Heart right ventricle (tissue), 16 donors: ENCODE results near the gene PTPN20. TPM values are rescaled to one million over a fixed set of nuclear protein-coding genes. Genes with fewer than 3 reads are reported as not detected.

Experiments
- ATAC-seq, 8 donors: fragments of 200-7000 bp; cut with Tn5 transposase; one replicate each; pipeline ENCODE4 v1.9.1; 2020; ENCODE audit warnings: mild to moderate bottlenecking in 8 of 8, moderate library complexity in 8 of 8, moderate number of reproducible peaks in 1 of 8
- DNase-seq, 2 donors: peaks; one replicate each; pipeline ENCODE4 v3.0.0-alpha.2; 2020
- H3K27ac ChIP-seq, 10 donors: fragments of 200-600 bp; sonication (generic) in 2 of 10; one replicate each; pipeline versions ENCODE4 v1.5.0 to v1.8.0; 2020 to 2022; ENCODE audit warnings: mild to moderate bottlenecking in 3 of 10
- H3K27me3 ChIP-seq, 7 donors: fragments of 200-600 bp; one replicate each; pipeline ENCODE4 v1.8.0; 2021 to 2022; ENCODE audit warnings: mild to moderate bottlenecking in 2 of 7
- H3K36me3 ChIP-seq, 9 donors: fragments of 200-600 bp; sonication (generic) in 1 of 9; one replicate each; pipeline versions ENCODE4 v1.5.0 to v1.8.0; 2020 to 2022; ENCODE audit warnings: mild to moderate bottlenecking in 2 of 9
- H3K4me1 ChIP-seq, 9 donors: fragments of 200-600 bp; sonication (generic) in 1 of 9; one replicate each; pipeline versions ENCODE4 v1.5.0 to v1.8.0; 2020 to 2022; ENCODE audit warnings: mild to moderate bottlenecking in 4 of 9
- H3K4me3 ChIP-seq, 10 donors: fragments of 200-600 bp; sonication (generic) in 2 of 10; one replicate each; pipeline versions ENCODE4 v1.5.0 to v1.8.0; 2020 to 2022; ENCODE audit warnings: mild to moderate bottlenecking in 7 of 10, moderate library complexity in 2 of 10
- H3K9me3 ChIP-seq, 11 donors: fragments of 200-600 bp in 10 of 11; sonication (generic) in 2 of 11; one replicate each; pipeline versions ENCODE4 v1.5.0 to v1.8.0; 2013 to 2022; ENCODE audit warnings: mild to moderate bottlenecking in 2 of 11, control low read depth in 1 of 11, moderate library complexity in 1 of 11
- CTCF ChIP-seq, 9 donors: fragments of 200-600 bp; sonication (generic) in 2 of 9; IDR thresholded peaks; one replicate each; pipeline versions ENCODE4 v1.5.0 to v1.8.0; 2021 to 2022; ENCODE audit warnings: antibody characterized with exemption in 9 of 9, mild to moderate bottlenecking in 5 of 9, moderate library complexity in 1 of 9
- WGBS, 2 donors: extraction: QIAGEN DNeasy Blood & Tissue Kit; methylation state at CpG; one replicate each; pipeline ENCODE4 v1.1.7; 2013; ENCODE audit warnings: inconsistent platforms in 1 of 2; 5-methylcytosine and 5-hydroxymethylcytosine counted together
- intact Hi-C, 10 donors: fragments of 100-400 bp; cut with DNase I; formaldehyde crosslinking; loops; one replicate each; pipeline versions ENCODE4 v1.11.1 to v1.14.2; 2022
- polyA plus RNA-seq, 2 donors: library from polyadenylated mRNA; stranded (reverse); fragments of 200-250 nt; gene quantifications; one replicate each; pipeline ENCODE4 v1.2.3, GENCODE V29; 2013
- total RNA-seq, 10 donors: library from RNA; stranded (reverse); fragmentation: NEBNext Ultra II Directional in 3 of 10; extraction: Animal tissue kit (Norgen Biotek cat#: 25700) in 3 of 10; gene quantifications; one replicate each; pipeline versions ENCODE4 v1.2.1 to v1.2.4, GENCODE V29; 2021 to 2023
- donor health status: Arrhythmogenic right ventricular cardiomyopathy.
- donor health status: ischemic (EF 13 %, LVEDD 7.1; RV severe dilation, severe dysfunction).
- donor health status: healthy with polysubstance abuse.
- donor health status: DM: no; HTN: yes; CAD: no.
- donor health status: DM: no; HTN: no; CAD: no.
- donor health status: ischemic (EF 25% LVEDD 6.9; RV normal size, moderate dysfunction).
- donor health status: ischemic (EF 25% LVEDD 5.7; RV mildly dilated, moderate dysfunction).
- donor health status: healthy.
- donor health status: DM: yes; HTN: yes; CAD: no.
- donor health status: Ischemic cardiomyopathy.
- donor health status: ischemic (EF 35%, LVEDD 5.7; RV mildly dilated, moderate dysfunction).
- donor health status: nonischemic (EF 11% LVEDD 7.7; RV severe dilation, severe dysfunction).
- donor health status: DM: yes; HTN: yes; CAD: no.
- donor health status: PGD.
- donor health status: ischemic (EF 29% LVEDD 5.4; RV normal size, mild dysfunction).
- donor health status: nonischemic (EF 23%, LVEDD 6.1; RV moderate dilation, normal function).

PTPN20 gene
- total and polyA plus RNA-seq, 12 donors = 3.2 to 28.1 (median 16.2) TPM

- 89 to 92% methylated on average over 7 of the region's 7 CpGs for WGBS, 2 donors
- no peak for DNase-seq
- intact Hi-C loops = no loop called here
Measured at GRCh38 chr10:47036771-47037170, 125.5 kb downstream of the PTPN20 start.

GRCh38 chr10:47037654-47038425 lies 126.6 kb downstream of the PTPN20 start:
- TF ChIP-seq CTCF (IDR thresholded peaks at IDR 0.05) = no peak
- ATAC-seq = no peak
- H3K4me3 ChIP-seq = no peak overlapping the region
- 87 to 88% methylated on average over 10 of the region's 10 CpGs for WGBS, 2 donors
- H3K27me3 ChIP-seq = peaks cover 0 to 3% (median 0%) of the 10 kb centered on the region in 7 donors
- no peaks in the 10 kb centered on the region for H3K36me3 ChIP-seq
- no peaks in the 10 kb centered on the region for H3K9me3 ChIP-seq
- peaks cover 0 to 9% (median 0%) of the 10 kb centered on the region in 9 donors for H3K4me1 ChIP-seq
- no peak for DNase-seq
- intact Hi-C loops = no loop called here
- H3K27ac ChIP-seq = no peak overlapping the region

More at GRCh38 chr10:47036771-47037170, 125.5 kb downstream of the PTPN20 start:
- Histone ChIP-seq H3K4me1 (peaks cover 0 to 9% (median 0%) of the 10 kb centered on the region in 9 donors), H3K4me3 (no peak overlapping the region), H3K9me3 (no peaks in the 10 kb centered on the region), H3K27ac (no peak overlapping the region), H3K36me3 (no peaks in the 10 kb centered on the region), H3K27me3 (peaks cover 0 to 3% (median 0%) of the 10 kb centered on the region in 7 donors)
- ATAC-seq = no peak
- TF ChIP-seq CTCF (IDR thresholded peaks at IDR 0.05) = no peak

- DNase-seq (no peak), ATAC-seq (peak in 7 of 8 donors; percentile 30 to 82 (median 67))
- Histone ChIP-seq H3K4me3 (no peak overlapping the region), H3K36me3 (no peaks in the 10 kb centered on the region), H3K9me3 (no peaks in the 10 kb centered on the region), H3K27ac (peak overlapping the region in 4 of 10 donors; percentile 17 to 53 (median 29)), H3K27me3 (no peaks in the 10 kb centered on the region), H3K4me1 (peaks cover 0 to 9% (median 0%) of the 10 kb centered on the region in 9 donors)
- no peak for TF ChIP-seq CTCF (IDR thresholded peaks at IDR 0.05)
- 30 to 36% methylated on average over 12 of the region's 12 CpGs for WGBS, 2 donors
- intact Hi-C loops = no loop called here
Measured at GRCh38 chr10:47038881-47039561, 127.8 kb downstream of the PTPN20 start.

GRCh38 chr10:47039562-47039913 lies 128.3 kb downstream of the PTPN20 start:
- Histone ChIP-seq H3K27me3 (no peaks in the 10 kb centered on the region), H3K27ac (peak overlapping the region in 2 of 10 donors; percentile 36 to 53), H3K36me3 (no peaks in the 10 kb centered on the region), H3K9me3 (no peaks in the 10 kb centered on the region), H3K4me1 (peaks cover 0 to 9% (median 0%) of the 10 kb centered on the region in 9 donors), H3K4me3 (no peak overlapping the region)
- TF ChIP-seq CTCF (IDR thresholded peaks at IDR 0.05) = no peak
- intact Hi-C loops = no loop called here
- no peak for DNase-seq
- ATAC-seq = no peak
- 40 to 54% methylated on average over 4 of the region's 4 CpGs for WGBS, 2 donors
